NCI-H2107 (cell line): Measurements from ENCODE around the gene SMARCB1.
"Not testable (repeated sequence)": the region's sequence is repeated elsewhere in the genome, so short reads cannot be mapped to it uniquely, and the experiment has no call there.

Experiments used
- DNase-seq: peaks from one replicate; lab custom pipeline; 2025; lab: John Stamatoyannopoulos, UW

The SMARCB1 gene

GRCh38 chr22:23846081-23846469, 59.3 kb downstream of the SMARCB1 start:
- DNase-seq, result no peak

- no peak for DNase-seq
Observed at GRCh38 chr22:23847310-23847920, 60.6 kb downstream of the SMARCB1 start.

- DNase-seq, result no peak
Observed at GRCh38 chr22:23847991-23848864, 61.5 kb downstream of the SMARCB1 start.

GRCh38 chr22:23849009-23850006, 62.5 kb downstream of the SMARCB1 start:
- DNase-seq, result peak; percentile 25

- no peak for DNase-seq
Observed at GRCh38 chr22:23850136-23850611, 63.4 kb downstream of the SMARCB1 start.

- DNase-seq, result no peak
Observed at GRCh38 chr22:23856721-23857605, 70.2 kb downstream of the SMARCB1 start.

GRCh38 chr22:23857606-23858483, 71.1 kb downstream of the SMARCB1 start, which contains the start of gene SLC2A11:
Gene SLC2A11 (plus strand): TSS chr22:23857875. CDS start chr22:23858000, 125 bp downstream.
- peak; percentile 90 for DNase-seq

GRCh38 chr22:23858484-23858815, 71.7 kb downstream of the SMARCB1 start:
- DNase-seq, result no peak

GRCh38 chr22:23859201-23859600, 72.4 kb downstream of the SMARCB1 start:
- DNase-seq, result no peak

GRCh38 chr22:23860187-23860586, 73.4 kb downstream of the SMARCB1 start:
- not testable (repeated sequence) for DNase-seq

GRCh38 chr22:23862103-23862502, 75.3 kb downstream of the SMARCB1 start:
- no peak for DNase-seq

- not testable (repeated sequence) for DNase-seq
Observed at GRCh38 chr22:23864499-23865154, 77.9 kb downstream of the SMARCB1 start.

- no peak for DNase-seq
Observed at GRCh38 chr22:23868580-23868979, 81.8 kb downstream of the SMARCB1 start.

GRCh38 chr22:23874871-23875270, 88.1 kb downstream of the SMARCB1 start:
- DNase-seq, result no peak

GRCh38 chr22:23875801-23876200, 89.0 kb downstream of the SMARCB1 start:
- no peak for DNase-seq

GRCh38 chr22:23877566-23877965, 90.8 kb downstream of the SMARCB1 start:
- DNase-seq, result no peak

GRCh38 chr22:23878219-23878618, 91.5 kb downstream of the SMARCB1 start:
- no peak for DNase-seq

- no peak for DNase-seq
Observed at GRCh38 chr22:23882370-23882769, 95.6 kb downstream of the SMARCB1 start.

GRCh38 chr22:23883658-23884057, 96.9 kb downstream of the SMARCB1 start:
- DNase-seq, result no peak
